ENCODE results near the gene KLHDC1.
"Not testable (repeated sequence)": the region's sequence is repeated elsewhere in the genome, so short reads cannot be mapped to it uniquely, and the experiment has no call there.

The KLHDC1 gene, protein sequence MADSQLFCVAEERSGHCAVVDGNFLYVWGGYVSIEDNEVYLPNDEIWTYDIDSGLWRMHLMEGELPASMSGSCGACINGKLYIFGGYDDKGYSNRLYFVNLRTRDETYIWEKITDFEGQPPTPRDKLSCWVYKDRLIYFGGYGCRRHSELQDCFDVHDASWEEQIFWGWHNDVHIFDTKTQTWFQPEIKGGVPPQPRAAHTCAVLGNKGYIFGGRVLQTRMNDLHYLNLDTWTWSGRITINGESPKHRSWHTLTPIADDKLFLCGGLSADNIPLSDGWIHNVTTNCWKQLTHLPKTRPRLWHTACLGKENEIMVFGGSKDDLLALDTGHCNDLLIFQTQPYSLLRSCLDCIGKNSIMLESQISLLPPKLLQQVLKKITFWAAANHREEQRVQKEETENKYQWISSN

DNA sequence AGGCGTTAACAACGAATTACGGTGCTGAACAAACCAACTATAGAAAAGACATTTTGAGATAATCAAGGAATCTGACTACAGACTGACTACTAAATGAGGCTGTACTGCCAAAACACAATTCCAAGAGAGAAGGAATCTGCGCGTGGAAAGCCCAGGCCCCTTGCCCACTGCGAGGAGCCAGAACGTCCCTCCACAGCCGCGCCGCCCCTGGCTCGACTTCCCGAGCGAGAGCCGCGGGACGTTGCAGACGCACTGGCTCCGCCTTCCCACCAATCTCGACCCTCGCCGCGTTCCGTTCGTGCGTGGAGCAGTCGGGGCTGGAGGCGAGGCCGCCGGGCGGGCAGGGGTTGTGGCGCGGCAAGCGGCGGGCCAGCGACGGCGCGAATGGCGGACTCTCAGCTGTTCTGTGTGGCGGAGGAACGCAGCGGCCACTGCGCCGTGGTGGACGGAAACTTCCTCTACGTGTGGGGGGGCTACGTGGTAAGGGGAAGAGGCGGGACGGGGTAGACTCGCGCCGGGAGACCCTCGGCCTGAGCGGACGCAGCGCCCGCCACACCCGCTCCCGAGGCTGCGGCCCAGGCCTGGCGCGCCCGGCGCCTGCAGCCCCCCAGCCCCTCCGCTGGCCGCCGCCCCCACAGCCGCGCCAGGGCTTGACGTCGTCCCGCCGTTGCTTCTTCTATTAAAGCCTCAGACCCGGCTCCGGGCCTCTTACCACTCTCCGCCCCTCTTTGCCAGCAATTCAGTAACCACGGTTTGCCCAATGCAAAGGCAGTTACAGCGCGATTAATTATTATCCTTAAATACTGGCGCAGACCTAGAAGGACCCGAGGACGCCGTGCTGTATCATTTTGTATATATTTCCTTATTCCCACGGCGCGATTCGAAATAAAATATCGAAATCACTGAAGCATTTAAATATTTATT, at the start of gene KLHDC1:
Gene KLHDC1 (plus strand): TSS at position 310 of the 924 bp plus-strand sequence. CDS start 75 bp downstream, at position 385.
- DNase-seq (ENCODE audit: low read depth), result no peak

DNA sequence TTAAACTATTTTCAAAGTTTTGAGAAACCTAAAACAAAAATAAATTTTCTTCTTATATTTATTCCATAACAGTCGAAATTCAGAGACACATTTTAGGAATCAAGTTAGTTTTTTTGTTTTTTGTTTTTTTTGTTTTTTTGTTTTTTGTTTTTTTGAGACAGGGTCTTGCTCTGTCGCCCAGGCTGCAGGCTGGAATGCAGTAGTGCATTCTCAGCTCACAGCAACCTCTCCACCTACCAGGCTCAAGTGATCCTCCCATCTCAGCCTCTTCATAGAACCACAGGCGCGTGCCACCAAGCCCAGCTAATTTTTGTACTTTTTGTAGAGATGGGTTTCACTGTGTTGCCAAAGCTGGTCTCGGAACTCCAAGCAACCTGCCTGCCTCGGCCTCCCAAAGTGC, 39.4 kb upstream of the KLHDC1 start:
- no peak for DNase-seq (ENCODE audit: low read depth)

DNA sequence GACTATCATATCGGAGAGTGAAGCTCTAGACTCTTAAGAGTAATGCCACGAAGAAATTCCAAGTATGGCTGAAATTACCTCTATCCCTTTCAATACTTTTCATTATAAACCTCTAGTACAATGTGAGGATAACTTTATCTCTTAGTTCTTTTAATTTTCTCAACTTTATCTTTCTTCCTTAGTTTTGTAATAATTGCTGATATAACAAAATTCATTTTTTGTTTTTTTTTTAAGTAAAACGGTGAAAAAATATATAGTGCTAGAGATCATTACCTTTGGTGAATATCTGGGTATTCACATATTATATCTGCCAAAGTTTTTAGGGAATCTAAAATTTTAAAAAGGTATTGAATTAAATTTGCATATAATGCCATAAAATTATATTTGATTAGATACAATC, 38.4 kb upstream of the KLHDC1 start:
- DNase-seq (ENCODE audit: low read depth), result no peak

DNA sequence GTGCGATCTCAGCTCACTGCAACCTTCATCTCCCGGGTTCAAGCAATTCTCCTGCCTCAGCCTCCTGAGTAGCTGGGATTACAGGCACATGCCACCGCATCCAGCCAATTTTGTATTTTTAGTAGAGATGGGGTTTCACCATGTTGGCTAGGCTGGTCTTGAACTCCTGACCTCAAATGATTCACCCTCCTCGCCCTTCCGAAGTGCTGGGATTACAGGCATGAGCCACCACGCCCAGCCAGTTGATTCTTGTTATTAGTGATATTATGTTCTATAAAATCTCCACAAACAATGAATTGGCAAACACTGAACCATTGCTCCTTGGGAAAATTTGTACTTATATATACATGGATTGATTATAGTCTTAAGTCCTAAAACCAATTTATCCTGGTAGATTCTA, 35.4 kb upstream of the KLHDC1 start:
- DNase-seq (ENCODE audit: low read depth), result not testable (repeated sequence)

DNA sequence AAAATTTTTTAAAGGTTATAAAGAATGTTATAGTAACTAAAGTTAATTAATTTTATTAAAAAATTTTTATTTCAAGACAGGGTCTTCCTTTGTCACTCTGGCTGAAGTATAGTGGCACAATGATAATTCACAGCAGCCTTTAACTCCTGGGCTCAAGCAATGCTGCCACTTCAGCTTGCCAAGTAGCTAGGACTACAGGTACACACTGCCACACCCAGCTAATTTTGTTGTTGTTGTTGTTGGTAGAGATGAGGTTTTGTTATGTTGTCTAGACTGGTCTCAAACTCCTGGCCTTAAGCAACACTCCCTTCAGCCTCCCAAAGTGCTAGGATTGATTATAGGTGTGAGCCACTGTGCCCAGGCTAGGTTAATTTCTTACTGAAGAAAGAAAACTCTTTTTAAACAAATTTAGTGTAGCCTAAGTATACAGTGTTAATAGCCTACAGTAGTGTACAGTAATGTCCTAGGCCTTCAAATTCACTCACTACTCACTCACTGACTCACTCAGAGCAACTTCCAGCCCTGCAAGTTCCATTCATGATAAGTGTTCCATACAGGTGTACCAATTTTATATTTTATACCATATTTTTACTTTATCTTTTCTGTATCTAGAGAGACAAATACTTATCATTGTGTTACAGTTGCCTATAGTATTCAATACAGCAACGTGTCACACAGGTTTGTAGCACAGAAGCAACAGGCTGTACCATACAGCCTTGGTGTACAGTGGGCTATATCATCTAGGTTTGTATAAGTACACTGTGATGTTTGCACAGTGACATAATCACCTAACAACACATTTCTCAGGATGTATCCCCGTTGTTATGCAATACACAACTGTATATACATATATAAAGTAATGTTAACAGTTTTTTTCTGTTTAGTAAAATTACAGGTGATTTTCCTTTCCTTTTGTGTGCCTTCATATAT, 33.1 kb upstream of the KLHDC1 start:
- no peak for DNase-seq (ENCODE audit: low read depth)

DNA sequence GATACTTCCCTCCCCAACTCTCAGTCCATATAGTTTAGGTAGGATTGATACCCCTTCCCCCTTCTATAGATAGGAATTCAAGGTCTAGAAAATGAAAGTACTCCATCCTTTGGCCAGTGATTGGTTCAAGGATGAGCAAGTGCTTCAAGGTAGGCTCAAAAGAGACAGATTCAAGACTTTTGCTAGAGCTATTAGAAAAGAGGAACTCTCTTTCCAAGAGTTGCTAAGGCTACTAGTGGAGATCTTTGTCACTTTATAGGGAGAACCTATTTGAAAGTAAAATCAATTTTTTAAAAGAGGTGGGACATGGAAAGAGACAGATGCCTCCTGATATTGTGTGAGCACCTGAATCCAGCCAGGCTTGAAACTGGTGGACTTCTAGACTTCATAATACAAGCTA, 22.4 kb upstream of the KLHDC1 start:
- DNase-seq (ENCODE audit: low read depth), result no peak

DNA sequence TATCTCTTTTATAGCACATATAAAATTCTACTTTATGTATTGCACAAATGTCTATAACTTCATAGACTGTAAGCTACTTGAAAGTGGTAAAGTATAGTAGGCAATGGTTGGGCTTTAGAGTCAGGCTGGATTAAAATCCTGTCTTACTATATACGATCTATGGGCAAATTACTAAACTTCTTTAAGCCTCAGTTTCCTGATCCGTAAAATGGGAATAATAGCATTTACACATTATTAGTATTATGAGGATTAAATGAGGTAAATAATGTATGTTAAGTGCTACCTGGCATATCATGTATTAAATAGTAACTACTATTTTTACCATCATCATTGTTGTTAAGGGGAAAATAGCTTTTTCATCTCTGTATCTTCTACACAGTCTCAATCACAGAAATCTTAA, 19.3 kb upstream of the KLHDC1 start:
- DNase-seq (ENCODE audit: low read depth), result no peak

DNA sequence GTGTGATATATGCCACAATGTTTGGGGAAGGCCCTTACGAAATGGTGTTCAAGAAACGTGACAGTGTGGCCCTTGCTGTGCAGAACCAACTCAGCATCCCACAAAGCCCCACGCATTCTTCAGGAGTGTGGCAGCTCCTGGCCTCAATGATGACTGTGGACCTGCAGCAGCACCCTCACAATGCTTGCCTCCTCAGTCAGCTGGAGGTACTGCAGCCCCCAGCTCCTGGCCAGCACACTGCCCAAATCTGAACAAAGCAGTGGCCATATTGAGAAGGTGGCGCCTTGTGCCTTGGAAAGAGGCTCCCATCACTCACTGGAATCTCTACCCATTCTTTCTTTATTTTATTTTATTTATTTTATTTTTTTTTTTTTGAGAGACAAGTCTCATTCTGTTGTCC, 15.3 kb upstream of the KLHDC1 start:
- no peak for DNase-seq (ENCODE audit: low read depth)

DNA sequence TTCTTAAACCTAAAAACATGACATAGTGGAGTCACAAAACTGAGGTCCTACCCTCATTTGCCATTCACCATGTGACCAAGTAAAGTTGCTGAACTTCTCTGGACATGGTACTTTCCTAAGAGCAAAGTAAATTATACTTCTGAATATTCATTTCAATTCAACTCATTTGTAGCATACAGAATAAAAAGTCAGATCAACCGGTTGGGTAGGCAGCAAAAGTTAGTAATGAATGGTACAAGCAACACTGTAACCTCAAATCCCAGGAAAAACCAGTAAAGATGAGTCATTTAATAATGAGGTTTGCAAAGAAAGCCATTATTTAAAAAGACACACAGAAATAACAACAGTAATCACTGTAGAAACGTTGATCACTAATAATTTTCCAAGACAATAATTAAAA, 13.6 kb upstream of the KLHDC1 start:
- no peak for DNase-seq (ENCODE audit: low read depth)

DNA sequence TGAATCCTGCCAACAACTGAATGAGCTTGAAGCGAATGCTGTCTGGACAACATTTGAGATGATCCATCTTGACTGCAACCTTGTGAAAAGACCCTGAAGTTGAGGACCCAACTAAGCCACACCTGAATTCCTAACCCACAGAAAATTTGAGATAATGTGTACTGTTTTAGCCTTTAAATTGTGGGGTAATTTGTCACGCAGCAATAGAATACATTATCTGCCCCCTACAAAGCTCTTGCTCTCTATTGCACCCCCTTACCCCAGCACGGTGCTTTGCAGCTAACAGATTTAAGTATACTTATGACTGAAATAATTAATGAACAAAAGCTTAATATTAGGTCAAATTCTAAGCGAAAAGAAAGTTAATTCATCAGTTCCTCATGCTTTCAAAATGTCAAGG, 6.5 kb upstream of the KLHDC1 start:
- no peak for DNase-seq (ENCODE audit: low read depth)

DNA sequence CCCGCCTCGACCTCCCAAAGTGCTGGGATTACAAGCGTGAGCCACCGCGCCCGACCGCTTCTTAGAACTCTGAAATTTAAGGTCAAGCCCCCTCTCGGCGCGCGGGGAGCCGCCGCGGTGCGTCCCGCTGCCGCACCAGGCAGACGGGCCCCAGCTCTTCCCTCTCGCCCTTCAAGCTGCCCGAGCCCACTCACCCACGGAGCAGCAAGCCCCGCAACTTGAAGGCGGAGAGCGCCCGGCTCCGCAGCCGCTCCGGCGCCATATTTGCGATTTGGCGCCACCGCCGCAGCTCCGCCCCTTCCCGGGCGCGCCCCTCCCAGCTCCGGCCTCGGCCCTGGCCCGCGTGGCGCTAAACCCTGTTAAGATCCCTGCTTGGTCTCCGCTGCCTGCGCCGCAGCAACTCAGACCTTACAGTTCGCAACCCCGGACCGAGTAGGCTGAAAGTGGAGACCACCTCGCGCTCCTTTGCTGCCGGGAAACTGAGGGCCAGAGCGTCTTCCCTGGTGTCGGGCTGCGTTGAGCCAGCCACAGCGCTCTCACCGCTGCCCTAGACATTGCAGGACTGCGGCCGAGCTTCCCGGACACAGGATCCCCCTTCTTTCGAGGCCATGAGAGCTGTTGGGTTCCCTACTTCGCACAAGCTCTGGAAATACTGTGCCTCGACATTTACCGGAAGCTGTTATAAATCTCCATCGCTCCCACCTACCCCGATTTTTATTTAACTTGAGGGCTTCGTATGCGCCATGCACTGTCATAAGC, 4.8 kb upstream of the KLHDC1 start, which contains the start of gene POLE2:
Gene POLE2 (minus strand): TSS at position 273 of the 759 bp plus-strand sequence. CDS start 11 bp downstream, at position 262.
- no peak for DNase-seq (ENCODE audit: low read depth)

DNA sequence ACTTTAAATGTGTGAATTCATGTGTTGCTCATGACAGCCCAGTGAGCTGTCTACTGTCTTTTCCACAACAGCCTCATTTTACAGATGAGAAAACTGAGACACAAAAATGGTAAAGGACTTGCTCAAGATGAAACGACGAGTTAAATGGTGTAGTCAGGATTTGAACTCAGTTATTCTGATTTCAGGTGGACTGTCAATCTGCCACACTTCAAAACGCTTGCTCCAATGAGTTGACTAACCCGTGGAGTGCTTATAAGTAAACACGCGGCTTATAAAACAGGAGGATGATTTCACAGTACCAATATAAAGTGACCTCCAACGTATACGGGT, 4.3 kb upstream of the KLHDC1 start:
- no peak for DNase-seq (ENCODE audit: low read depth)

DNA sequence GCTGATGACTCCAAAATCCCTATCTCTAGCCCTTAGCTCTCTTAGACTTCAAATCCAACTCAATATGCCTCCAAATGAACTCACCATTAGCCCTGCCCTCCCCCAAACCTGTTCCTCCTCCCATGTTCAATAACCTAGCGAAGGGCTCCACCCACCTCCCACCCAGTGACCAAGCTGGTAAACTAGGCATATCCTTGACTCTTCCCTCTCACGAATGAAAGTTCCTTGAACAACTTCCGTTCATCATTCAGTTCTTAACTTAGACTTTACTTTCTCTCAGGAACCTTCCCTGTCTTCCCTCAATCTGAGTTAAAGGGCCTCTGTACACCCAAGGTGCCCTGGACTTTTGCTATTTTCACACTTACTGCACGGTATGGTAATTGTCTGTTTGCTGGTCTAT, 1.9 kb upstream of the KLHDC1 start:
- no peak for DNase-seq (ENCODE audit: low read depth)

DNA sequence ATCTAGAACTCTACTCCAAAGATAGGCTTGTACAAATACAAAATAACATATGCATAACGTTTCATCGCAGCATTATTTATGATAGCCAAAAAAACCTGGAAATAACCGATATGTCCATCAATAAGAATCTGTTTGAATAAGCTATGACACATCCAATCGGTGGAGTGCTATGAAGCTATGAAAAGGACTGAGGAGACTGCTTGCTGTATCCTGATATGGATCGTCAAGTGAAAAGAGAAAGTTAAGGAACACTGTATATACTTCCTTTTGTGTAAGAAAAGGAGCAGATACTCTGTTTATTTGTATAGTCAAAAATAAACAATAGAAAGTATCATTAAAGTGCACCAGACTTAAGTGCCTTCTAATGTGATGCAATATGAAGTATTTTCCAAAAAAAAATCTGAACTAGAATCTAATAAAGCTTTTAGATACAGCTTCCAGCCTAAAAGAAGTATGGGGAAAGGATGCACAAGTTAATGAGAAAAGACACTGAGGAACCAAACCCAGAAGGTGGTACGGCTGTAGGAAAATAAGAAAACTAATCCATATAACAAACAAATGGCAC, 645 bp upstream of the KLHDC1 start:
- DNase-seq (ENCODE audit: low read depth), result no peak

DNA sequence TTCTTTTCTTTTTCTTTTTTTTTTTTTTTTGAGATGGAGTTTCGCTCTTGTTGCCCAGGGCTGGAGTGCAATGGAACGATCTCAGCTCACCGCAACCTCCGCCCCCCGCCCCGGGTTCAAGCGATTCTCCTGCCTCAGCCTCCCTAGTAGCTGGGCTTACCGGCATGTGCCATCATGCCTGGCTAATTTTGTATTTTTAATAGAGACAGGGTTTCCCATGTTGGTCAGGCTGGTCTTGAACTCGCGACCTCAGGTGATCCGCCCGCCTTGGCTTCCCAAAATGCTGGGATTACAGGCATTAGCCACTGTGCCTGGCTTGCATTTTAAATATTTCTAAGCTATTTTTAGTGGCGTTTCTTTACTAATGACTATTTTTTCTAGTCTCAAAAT, 810 bp downstream of the KLHDC1 start:
- DNase-seq (ENCODE audit: low read depth), result not testable (repeated sequence)

DNA sequence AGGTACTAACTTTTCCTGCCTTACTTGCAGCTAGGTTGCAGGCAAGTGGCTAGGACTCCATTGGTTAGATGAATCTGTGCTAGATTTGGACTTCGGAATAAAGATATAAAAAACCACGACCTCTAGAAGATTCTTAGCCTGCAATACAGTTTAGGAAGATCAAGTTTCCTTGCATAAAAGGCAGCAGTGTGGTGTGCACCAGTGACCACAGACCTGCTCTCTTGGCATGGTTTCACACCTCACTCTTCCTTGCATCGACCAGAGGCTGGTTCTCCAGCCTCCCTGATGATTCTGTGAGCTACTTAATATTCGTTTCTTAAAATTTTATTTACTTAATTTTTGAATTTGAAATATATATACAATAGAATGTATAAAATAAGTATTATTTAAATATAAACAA, 9.8 kb downstream of the KLHDC1 start:
- no peak for DNase-seq (ENCODE audit: low read depth)

DNA sequence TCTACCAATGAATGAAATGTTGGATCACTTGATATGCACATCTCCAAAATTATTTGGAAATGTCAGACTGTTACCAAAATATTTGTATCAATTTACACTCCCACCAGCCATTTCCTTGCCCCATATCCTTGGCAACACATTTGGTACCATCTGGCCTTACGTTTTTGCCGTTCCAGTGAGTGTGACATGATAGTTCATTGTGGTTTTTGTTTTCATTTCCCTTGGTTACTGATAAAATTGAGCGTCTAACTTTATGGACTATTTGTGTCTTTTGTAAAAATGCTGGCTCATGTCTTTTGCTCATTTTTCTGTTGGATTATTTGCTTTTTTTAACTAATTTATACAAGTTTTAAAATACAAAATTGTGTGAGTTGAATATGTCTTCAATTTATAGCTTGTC, 11.0 kb downstream of the KLHDC1 start:
- DNase-seq (ENCODE audit: low read depth), result no peak

DNA sequence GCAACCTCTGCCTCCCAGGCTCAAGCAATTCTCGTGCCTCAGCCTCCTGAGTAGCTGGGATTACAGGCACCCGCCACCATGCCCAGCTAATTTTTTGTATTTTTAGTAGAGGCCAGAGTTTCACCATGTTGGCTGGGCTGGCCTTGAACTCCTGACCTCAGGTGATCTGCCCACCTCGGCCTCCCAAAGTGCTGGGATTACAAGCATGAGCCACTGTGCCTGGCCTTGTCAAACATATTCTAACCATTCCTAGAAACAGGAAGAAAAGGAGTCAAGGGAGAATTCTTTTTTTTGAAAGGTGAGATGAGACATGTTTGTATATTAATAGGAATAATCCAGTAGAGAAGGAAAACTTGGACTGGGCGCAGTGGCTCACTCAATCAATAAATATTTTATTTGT, 11.6 kb downstream of the KLHDC1 start:
- not testable (repeated sequence) for DNase-seq (ENCODE audit: low read depth)

DNA sequence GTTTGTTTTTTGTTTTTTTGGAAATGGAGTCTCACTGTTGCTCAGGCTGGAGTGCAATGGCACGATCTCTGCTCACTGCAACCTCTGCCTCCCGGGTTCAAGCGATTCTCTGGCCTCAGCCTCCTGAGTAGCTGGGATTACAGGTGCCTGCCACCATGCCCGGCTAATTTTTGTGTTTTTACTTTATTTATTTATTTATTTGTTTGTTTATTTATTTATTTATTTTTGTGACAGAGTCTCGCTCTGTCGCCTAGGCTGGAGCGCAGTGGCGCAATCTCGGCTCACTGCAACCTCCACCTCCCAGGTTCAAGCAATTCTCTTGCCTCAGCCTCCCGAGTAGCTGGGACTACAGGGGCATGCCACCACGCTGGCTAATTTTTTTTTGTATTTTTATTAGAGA, 18.1 kb downstream of the KLHDC1 start:
- DNase-seq (ENCODE audit: low read depth), result not testable (repeated sequence)

DNA sequence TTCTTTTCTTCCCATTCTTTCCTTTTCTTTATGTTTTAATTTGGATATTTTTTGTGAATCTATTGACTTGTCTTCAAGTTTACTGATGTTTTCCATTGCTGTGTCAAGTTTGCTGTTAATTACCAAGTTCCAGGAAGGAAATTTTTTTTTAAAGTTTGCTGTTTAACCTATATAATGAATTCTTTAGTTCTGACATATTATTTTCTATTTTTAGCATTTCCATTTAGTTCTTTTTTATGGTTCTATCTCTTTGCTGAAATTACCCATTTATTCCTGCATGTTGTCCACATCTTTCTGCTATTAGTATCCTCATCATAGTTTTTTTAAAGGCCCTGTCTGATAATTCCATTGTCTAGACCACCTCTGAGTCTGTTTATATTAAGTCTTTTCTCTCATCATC, 27.8 kb downstream of the KLHDC1 start:
- DNase-seq (ENCODE audit: low read depth), result no peak

Measured in HS-5 (cell line).